HepG2 (cell line): ENCODE data around the gene HK3. TPM values are rescaled to one million over a fixed set of nuclear protein-coding genes. Genes with fewer than 3 reads are reported as not detected.
A peak's percentile ranks its signal among the peaks of the same experiment; 100 is the strongest.

Experiments
- FOSL1 ChIP-seq: sonication (generic); formaldehyde crosslinking; IDR thresholded peaks from 2 replicates; pipeline ENCODE4 v1.9.0; 2021; ENCODE audit warnings: missing genetic modification reagents, borderline replicate concordance
- GTF3A ChIP-seq: sonication (generic); formaldehyde crosslinking; conservative IDR thresholded peaks from 2 replicates; pipeline ENCODE4 v1.4.0; 2020; ENCODE audit warnings: mild to moderate bottlenecking, missing genetic modification reagents
- MEIS2 ChIP-seq: sonication (generic); formaldehyde crosslinking; IDR thresholded peaks from 2 replicates; pipeline ENCODE4 v1.9.0; 2021; ENCODE audit warnings: mild to moderate bottlenecking, missing genetic modification reagents
- MXD1 ChIP-seq: sonication (generic); formaldehyde crosslinking; IDR thresholded peaks from 2 replicates; pipeline ENCODE4 v1.4.0; 2020; ENCODE audit warnings: mild to moderate bottlenecking, missing genetic modification reagents
- NBN ChIP-seq: fragments of 450-650 bp; conservative IDR thresholded peaks from 2 replicates; pipeline ENCODE4 v1.6.1; 2017
- PRDM10 ChIP-seq: sonication (generic); formaldehyde crosslinking; IDR thresholded peaks from 2 replicates; pipeline ENCODE4 v1.4.0; 2020; ENCODE audit warnings: low read depth, missing genetic modification reagents
- RCOR2 ChIP-seq: IDR thresholded peaks from 2 replicates; pipeline ENCODE4 v1.6.1; 2016; ENCODE audit warnings: missing biosample characterization, missing genetic modification reagents
- REXO4 ChIP-seq: sonication (generic); formaldehyde crosslinking; IDR thresholded peaks from 2 replicates; pipeline ENCODE4 v1.8.0; 2022; ENCODE audit warnings: missing genetic modification reagents, mild to moderate bottlenecking, borderline replicate concordance
- RNF2 ChIP-seq: fragments of 450-650 bp; conservative IDR thresholded peaks from 2 replicates; pipeline ENCODE4 v1.6.1; 2016; ENCODE audit warnings: low read depth
- SSRP1 ChIP-seq: IDR thresholded peaks from 2 replicates; pipeline ENCODE4 v1.6.1; 2016; ENCODE audit warnings: control low read depth
- ZNF225 ChIP-seq: sonication (generic); formaldehyde crosslinking; IDR thresholded peaks from 2 replicates; pipeline ENCODE4 v1.4.0; 2020; ENCODE audit warnings: mild to moderate bottlenecking, missing genetic modification reagents
- ZNF326 ChIP-seq: sonication (generic); formaldehyde crosslinking; IDR thresholded peaks from 2 replicates; pipeline ENCODE4 v1.4.0; 2020; ENCODE audit warnings: missing genetic modification reagents, borderline replicate concordance
- ZNF451 ChIP-seq: sonication (generic); formaldehyde crosslinking; IDR thresholded peaks from 2 replicates; pipeline ENCODE4 v1.5.0; 2020; ENCODE audit warnings: mild to moderate bottlenecking, missing genetic modification reagents
- ZNF724P ChIP-seq: sonication (generic); formaldehyde crosslinking; IDR thresholded peaks from 2 replicates; pipeline ENCODE4 v1.8.0; 2022; ENCODE audit warnings: missing genetic modification reagents, borderline replicate concordance
- ZNF773 ChIP-seq: sonication (generic); formaldehyde crosslinking; IDR thresholded peaks from 2 replicates; pipeline ENCODE4 v1.4.0; 2020; ENCODE audit warnings: missing genetic modification reagents, borderline replicate concordance
- polyA plus RNA-seq, 8 experiments: library from polyadenylated mRNA; depleted of rRNA in 3 of 8; stranded (reverse) in 7 of 8; unstranded in 1 of 8; fragments of >200 nt; fragmentation: Illumina TruSeq in 4 of 8; extraction: Trizol in 4 of 8; gene quantifications; 2 replicates each; pipeline versions ENCODE4 v1.2.1 to v1.2.3, GENCODE V29; 2011 to 2016; ENCODE audit warnings: low read depth in 4 of 8, missing spikeins in 1 of 8, mixed read lengths in 1 of 8; ENCODE audit not compliant: insufficient read depth in 1 of 8
- total RNA-seq, 5 experiments: library from RNA; depleted of rRNA; stranded (reverse); fragments of >200 nt; fragmentation: Illumina TruSeq; extraction: Trizol; gene quantifications; 2 replicates each; pipeline ENCODE4 v1.2.3, GENCODE V29; 2016; ENCODE audit warnings: low read depth in 1 of 5
- TF ChIP-seq, protein P1 (sequence below): sonication (generic); formaldehyde crosslinking; IDR thresholded peaks from 2 replicates; pipeline ENCODE4 v1.5.0; 2020; ENCODE audit warnings: missing genetic modification reagents
- TF ChIP-seq, protein P2 (sequence below): sonication (generic); formaldehyde crosslinking; IDR thresholded peaks from 2 replicates; pipeline ENCODE4 v1.4.0; 2020; ENCODE audit warnings: mild to moderate bottlenecking, missing genetic modification reagents, borderline replicate concordance
- TF ChIP-seq, protein P3 (sequence below): sonication (generic); formaldehyde crosslinking; IDR thresholded peaks from 2 replicates; pipeline ENCODE4 v1.5.0; 2020; ENCODE audit warnings: missing genetic modification reagents
- TF ChIP-seq, protein P4 (sequence below): sonication (generic); formaldehyde crosslinking; IDR thresholded peaks from 2 replicates; pipeline ENCODE4 v1.4.0; 2020; ENCODE audit warnings: missing genetic modification reagents, borderline replicate concordance

HK3 gene
- total and polyA plus RNA-seq, 2 of the 13 experiments (the other 11 are each of a cell fraction or from before 2014, with no cell fraction given) = not detected

GRCh38 chr5:176837707-176838115, 61.4 kb downstream of the HK3 start (continued):
- TF ChIP-seq, protein P1, sequence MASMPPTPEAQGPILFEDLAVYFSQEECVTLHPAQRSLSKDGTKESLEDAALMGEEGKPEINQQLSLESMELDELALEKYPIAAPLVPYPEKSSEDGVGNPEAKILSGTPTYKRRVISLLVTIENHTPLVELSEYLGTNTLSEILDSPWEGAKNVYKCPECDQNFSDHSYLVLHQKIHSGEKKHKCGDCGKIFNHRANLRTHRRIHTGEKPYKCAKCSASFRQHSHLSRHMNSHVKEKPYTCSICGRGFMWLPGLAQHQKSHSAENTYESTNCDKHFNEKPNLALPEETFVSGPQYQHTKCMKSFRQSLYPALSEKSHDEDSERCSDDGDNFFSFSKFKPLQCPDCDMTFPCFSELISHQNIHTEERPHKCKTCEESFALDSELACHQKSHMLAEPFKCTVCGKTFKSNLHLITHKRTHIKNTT (CRISPR knock-in tag) = no peak
- TF ChIP-seq, protein P2, sequence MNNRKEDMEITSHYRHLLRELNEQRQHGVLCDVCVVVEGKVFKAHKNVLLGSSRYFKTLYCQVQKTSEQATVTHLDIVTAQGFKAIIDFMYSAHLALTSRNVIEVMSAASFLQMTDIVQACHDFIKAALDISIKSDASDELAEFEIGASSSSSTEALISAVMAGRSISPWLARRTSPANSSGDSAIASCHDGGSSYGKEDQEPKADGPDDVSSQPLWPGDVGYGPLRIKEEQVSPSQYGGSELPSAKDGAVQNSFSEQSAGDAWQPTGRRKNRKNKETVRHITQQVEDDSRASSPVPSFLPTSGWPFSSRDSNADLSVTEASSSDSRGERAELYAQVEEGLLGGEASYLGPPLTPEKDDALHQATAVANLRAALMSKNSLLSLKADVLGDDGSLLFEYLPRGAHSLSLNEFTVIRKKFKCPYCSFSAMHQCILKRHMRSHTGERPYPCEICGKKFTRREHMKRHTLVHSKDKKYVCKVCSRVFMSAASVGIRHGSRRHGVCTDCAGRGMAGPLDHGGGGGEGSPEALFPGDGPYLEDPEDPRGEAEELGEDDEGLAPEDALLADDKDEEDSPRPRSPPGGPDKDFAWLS (CRISPR knock-in tag) = peak; percentile 86; the same call in 1 of the 2 replicates
- TF ChIP-seq MXD1 (CRISPR knock-in tag) = peak; percentile 100
- TF ChIP-seq RCOR2 (CRISPR knock-in tag) = peak; percentile 94
- TF ChIP-seq ZNF326 (CRISPR knock-in tag) = peak; percentile 99
- TF ChIP-seq ZNF773 (CRISPR knock-in tag) = peak; percentile 100
- TF ChIP-seq ZNF225 (CRISPR knock-in tag) = peak; percentile 100
- TF ChIP-seq REXO4 = peak; percentile 100
- TF ChIP-seq RNF2 = no peak
- no peak for TF ChIP-seq NBN
- peak; percentile 94 for TF ChIP-seq FOSL1 (CRISPR knock-in tag)
- TF ChIP-seq ZNF451 (CRISPR knock-in tag) = peak; percentile 100
- TF ChIP-seq PRDM10 = peak; percentile 96
- TF ChIP-seq ZNF724P (CRISPR knock-in tag) = peak; percentile 100
- TF ChIP-seq MEIS2 = peak; percentile 100
- TF ChIP-seq, protein P3, sequence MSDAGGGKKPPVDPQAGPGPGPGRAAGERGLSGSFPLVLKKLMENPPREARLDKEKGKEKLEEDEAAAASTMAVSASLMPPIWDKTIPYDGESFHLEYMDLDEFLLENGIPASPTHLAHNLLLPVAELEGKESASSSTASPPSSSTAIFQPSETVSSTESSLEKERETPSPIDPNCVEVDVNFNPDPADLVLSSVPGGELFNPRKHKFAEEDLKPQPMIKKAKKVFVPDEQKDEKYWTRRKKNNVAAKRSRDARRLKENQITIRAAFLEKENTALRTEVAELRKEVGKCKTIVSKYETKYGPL (CRISPR knock-in tag) = peak; percentile 100
- TF ChIP-seq, protein P4, sequence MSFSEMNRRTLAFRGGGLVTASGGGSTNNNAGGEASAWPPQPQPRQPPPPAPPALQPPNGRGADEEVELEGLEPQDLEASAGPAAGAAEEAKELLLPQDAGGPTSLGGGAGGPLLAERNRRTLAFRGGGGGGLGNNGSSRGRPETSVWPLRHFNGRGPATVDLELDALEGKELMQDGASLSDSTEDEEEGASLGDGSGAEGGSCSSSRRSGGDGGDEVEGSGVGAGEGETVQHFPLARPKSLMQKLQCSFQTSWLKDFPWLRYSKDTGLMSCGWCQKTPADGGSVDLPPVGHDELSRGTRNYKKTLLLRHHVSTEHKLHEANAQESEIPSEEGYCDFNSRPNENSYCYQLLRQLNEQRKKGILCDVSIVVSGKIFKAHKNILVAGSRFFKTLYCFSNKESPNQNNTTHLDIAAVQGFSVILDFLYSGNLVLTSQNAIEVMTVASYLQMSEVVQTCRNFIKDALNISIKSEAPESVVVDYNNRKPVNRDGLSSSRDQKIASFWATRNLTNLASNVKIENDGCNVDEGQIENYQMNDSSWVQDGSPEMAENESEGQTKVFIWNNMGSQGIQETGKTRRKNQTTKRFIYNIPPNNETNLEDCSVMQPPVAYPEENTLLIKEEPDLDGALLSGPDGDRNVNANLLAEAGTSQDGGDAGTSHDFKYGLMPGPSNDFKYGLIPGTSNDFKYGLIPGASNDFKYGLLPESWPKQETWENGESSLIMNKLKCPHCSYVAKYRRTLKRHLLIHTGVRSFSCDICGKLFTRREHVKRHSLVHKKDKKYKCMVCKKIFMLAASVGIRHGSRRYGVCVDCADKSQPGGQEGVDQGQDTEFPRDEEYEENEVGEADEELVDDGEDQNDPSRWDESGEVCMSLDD = peak; percentile 100
- TF ChIP-seq GTF3A (CRISPR knock-in tag) = peak; percentile 95; the same call in 1 of the 2 replicates
- TF ChIP-seq SSRP1 (CRISPR knock-in tag) = peak; percentile 92; the same call in 1 of the 2 replicates
